SK-N-MC (cell line): ENCODE data around the gene MED4.

Source experiments
- EZH2 ChIP-seq: fragments of 200-600 bp; sonication (generic); IDR thresholded peaks from one replicate; pipeline ENCODE4 v1.6.1; 2017; ENCODE audit warnings: antibody characterized with exemption
- POLR2AphosphoS5 ChIP-seq: IDR thresholded peaks from 2 replicates; pipeline ENCODE4 v1.6.1; 2012; ENCODE audit warnings: mild to moderate bottlenecking, low read depth, low read length, borderline replicate concordance

- TF ChIP-seq POLR2AphosphoS5 (no peak), EZH2 (no peak)
These were observed 512 bp downstream of the MED4 start for GRCh38 chr13:48094404-48094780.
